ENCODE results near the gene INHBB.

- TF ChIP-seq POLR2A (IDR thresholded peaks at IDR 0.05; ENCODE audit: low read depth, low read length) (no peak), TAF1 (IDR thresholded peaks at IDR 0.05; ENCODE audit: low read depth, low read length) (no peak), POU2F2 (IDR thresholded peaks at IDR 0.05; ENCODE audit: low read depth, low read length) (no peak)
These were observed 3.0 kb downstream of the INHBB start for GRCh38 chr2:120348737-120349439.

All from GM12891 (cell line).